Stimulated activated CD8-positive, alpha-beta memory T cell treated with anti-CD3 and anti-CD28 coated beads, Interleukin-12 subunit alpha, Interleukin-12 subunit beta, amount 100 ng/mL, for 24 hours (primary cell): ENCODE results near the gene TNC.
A peak's percentile ranks its signal among the peaks of the same experiment; 100 is the strongest.

Source experiments
- DNase-seq: peaks from one replicate; pipeline ENCODE4 v3.0.0-alpha.2; 2020; ENCODE audit errors: extremely low read depth

Gene TNC

GRCh38 chr9:115050002-115050490, 67.9 kb downstream of the TNC start:
- DNase-seq = no peak

DNA sequence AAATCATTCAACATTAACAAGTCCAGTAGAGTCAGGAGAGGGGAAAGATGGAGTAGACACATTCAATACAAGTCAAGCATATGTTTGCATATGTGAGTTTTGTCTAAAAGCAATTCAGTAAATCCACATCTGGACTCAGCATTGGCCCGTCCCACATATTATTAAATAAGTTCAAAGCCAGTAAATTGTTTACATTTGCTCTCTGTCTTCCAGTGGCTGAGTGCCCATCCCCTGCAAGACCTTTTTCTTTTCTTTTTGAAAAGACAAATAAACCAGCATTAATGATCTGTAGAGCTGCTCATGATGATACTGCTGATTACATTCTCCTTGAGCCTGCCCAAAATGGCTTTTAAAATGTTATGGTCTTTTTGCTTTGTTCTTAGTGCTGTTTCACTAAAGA, 71.1 kb downstream of the TNC start:
- DNase-seq = no peak

DNA sequence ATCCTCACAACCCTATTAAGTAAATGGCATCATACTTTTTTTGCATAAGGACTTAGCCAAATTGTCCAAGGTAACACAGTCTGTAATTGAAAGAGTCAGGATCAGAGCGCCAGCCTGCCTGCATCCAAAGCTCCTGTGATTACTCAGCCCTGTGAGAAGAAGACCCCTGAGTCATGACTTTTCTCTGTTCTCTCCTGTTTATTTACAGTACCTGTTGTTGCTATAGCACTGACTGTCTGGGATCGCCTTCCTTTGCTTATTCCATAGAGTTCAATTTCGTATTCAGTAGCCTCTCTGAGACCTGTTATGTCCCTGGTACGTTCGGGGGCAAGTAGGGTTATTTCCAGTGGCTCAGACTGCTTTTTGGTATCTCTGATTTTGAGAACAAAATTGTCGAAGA, 71.8 kb downstream of the TNC start:
- no peak for DNase-seq

DNA sequence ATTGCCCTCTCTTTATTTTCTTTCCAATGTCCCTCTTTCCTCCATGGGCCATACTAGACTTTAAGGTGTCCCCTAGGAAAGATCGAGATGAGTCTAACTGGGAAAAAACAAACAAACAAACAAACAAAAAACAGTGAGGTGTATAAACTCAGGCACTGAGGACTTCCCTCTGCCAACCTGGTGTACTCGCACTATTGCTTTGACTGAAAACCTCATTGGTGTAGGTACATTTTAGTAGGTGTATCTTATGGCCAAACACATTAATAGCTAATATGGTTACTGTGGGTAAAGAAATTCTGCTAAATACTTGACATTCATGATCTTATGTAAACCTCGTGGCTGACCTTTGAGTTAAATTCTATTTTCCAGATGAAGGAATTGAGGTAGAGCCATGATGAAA, 74.3 kb downstream of the TNC start:
- DNase-seq = no peak

GRCh38 chr9:115042781-115043509, 75.0 kb downstream of the TNC start:
- DNase-seq = no peak

- DNase-seq = no peak
Observed at GRCh38 chr9:115039516-115040120, 78.3 kb downstream of the TNC start.

GRCh38 chr9:115038178-115038577, 79.8 kb downstream of the TNC start:
- no peak for DNase-seq

GRCh38 chr9:115036691-115037090, 81.3 kb downstream of the TNC start:
- DNase-seq = no peak

DNA sequence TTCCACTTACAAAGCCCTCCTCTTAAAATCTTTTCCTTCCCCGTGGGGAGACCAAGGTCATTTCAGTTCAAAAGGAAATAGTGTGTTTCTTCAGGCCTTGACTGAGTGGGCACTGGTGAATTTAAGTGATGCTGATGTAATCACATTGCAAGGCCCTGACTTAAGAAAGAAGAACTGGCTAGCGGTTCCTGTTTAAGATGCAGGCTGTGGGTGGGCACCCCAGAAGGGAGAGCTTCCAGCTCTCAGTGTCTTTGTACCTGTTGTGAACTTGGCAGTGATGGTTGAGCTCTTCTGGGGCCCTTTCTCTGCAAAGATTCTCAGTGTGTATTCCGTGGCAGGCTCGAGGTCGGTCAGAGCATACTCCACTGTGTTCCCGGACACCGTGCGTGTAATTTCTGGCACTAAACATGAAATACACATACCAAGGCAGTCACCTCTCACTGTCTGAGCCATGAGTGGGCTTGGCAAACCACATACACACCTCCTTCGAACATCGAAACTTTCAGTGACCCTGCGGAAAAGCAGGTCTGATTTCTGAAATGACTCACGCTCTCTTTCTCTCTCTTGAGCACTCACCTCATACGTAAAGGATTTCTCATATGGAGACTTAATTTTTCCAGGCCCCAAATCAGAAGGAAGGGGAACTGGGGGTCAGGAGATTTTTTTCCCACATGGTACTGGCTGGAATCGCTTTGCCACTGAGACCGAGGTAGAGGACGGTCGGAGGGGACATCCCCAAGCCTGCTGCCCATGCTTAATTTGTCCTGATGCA, 81.9 kb downstream of the TNC start:
- DNase-seq = peak; percentile 9

- DNase-seq = no peak
Observed at GRCh38 chr9:115034801-115035200, 83.2 kb downstream of the TNC start.

- no peak for DNase-seq
Observed at GRCh38 chr9:115033800-115034199, 84.2 kb downstream of the TNC start.

DNA sequence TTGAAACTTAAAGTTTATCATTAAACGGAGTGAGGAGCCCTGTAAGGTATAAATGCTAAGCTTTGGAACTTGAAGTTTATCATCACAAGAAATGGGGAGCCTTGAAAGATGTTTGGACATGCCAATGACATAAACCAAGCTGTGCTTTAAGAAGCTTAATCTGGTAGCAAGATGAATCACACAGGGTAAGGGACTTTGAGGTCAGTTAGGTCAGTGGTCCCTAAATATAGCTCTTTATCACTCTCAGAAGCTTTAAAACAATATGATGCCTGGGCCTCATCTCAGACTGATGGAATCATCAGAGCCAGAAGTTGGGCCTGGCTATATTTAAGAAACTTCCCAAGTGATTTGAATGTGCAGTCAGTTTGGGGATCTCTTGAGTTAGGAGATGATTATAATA, 85.7 kb downstream of the TNC start:
- DNase-seq = no peak

DNA sequence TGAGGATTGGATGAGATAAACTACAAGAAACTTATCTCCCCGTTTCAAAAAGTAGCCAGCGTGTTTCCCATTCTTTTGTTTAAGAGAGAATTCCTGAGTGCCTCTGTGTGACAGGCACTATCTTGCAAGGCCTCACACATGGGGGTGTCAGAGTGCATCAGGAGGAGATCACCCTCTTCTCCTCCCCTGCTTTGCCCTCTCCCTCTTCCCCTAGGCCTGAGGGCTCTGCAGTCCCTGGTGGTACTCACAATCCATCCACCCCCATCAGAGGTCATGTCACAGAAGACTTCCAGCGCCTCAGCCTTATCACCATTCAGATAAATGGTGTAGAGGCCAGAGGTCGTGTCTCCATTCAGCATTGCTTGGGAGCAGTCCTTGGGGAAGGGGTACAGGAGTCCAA, 88.0 kb downstream of the TNC start:
- no peak for DNase-seq

DNA sequence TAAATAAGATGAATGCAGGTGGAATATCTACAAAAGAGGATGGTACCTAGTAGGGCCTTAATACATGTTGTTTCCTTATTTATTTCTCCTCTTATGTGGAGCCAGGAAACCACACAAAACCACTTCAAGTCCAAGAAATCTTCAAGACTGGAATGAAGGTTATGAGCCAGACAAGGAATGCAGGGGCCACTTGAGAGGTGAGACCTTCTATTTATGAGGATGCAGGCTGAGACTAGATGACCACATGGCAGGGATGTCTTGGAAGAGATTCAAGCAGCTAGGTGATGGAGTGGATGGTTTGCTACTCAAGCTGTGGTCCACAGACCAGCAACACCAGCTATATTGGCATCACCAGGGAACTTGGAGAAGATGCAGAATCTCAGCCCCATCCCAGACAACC, 92.2 kb downstream of the TNC start:
- no peak for DNase-seq

DNA sequence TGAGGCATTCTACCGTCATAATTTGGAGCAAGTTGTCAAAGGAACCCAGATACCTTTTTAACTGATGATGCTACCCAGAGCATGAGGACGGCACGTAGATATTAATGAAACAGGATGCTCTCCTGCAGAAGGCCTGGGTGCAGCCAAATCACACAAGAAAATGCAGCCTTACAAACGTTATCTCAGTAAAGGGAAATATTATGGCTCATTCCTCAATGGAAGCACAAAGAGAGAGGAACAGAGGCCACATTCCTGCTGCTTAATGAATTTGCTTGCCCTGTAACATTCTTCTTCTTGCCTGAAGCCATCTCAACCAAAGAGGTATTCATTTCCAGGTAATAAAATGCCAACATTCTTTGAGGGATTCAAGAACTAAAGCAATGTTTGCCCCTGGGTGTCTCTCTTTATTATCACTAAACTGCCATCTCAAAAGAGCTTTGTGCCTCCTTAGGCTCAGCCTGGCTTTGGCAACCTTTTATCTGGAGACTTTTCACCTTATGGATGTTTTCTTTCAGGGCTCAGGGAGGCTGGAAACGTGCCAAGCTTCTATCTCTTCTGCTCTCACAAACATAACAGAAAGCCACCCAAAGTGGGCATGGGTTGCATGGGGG, 92.9 kb downstream of the TNC start:
- no peak for DNase-seq

- DNase-seq = no peak
Observed at GRCh38 chr9:115022760-115023434, 95.1 kb downstream of the TNC start.

- DNase-seq = no peak
Observed at GRCh38 chr9:115018547-115019435, 99.2 kb downstream of the TNC start.

DNA sequence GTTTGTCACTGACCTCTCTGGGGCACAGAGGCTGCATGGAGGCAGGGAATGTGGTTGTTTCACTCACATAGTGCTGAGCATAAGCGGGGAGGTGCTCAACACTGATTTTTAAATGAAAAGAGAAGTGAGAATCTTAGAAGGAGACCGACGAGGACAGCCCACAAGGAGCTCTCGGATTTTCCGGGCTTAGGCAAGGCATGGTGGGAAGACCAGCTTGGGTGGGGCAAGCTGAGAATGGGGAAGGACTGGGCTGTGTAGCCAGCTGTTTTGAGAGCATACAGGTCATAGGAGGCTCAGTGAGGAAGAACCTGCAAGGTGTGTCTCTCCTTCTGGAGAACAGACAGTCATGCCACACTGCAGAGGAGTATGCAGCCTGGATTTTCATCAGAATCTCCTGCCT, 101.6 kb downstream of the TNC start:
- DNase-seq = no peak

DNA sequence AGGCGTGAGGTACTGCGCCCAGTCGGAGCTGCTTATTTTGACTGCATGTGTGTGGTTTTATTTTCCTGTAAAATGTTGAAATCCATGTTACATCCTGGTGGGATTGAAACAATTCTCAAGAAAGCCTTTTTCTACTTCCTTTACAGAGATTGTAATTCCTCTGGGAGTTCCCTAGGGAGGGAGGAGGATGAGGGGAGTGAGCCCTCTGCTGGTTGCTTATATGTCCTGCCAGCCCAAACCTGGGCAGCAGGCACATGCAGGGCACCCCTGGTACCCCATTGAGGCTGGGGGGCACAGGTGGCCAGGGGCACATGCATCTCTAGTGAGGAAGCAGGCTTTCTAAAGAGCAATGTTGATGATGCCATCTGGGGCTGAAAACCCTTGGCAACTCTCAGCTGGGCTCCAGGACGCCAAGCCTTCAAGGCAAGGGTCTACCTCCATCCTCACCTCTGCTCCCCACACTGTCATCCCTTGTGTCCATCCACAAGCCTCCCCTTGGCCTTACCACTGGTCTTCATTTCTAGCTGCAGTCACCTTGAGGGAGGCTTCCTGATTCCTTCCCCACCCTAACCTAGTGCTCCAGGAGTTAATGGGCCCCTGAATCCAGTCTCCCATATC, 102.8 kb downstream of the TNC start:
- no peak for DNase-seq

DNA sequence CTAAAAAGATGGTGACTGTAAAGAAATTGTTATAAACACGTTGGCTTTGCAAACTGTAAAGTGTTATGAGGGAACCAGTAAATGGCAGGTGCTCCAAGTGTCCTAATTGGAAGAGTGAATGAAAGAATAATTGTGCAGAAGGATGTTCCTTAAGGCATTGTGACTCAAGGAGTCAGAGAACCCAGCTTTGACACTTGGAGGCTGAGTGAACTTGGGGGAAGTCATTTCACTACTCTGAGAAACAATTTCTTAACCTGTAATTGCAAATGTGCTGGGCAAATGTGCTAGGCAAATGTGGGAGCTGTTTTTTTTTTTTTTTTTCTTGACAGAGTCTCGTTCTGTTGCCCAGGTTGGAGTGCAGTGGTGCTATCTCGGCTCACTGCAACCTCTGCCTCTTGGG, 103.5 kb downstream of the TNC start:
- no peak for DNase-seq
